Liver (tissue), 9 donors: Measurements from ENCODE around the gene ABAT. TPM values are rescaled to one million over a fixed set of nuclear protein-coding genes. Genes with fewer than 3 reads are reported as not detected.
"Not testable (repeated sequence)": the region's sequence is repeated elsewhere in the genome, so short reads cannot be mapped to it uniquely, and the experiment has no call there.

Experiments used
- DNase-seq: peaks from one replicate; pipeline ENCODE4 v3.0.0-alpha.2; 2017; ENCODE audit warnings: low spot score
- H3K27ac ChIP-seq, 2 donors: one replicate each; pipeline ENCODE4 v1.7.0; 2013; ENCODE audit warnings: inconsistent platforms in 2 of 2, low read length in 2 of 2, control low read depth in 1 of 2, low read depth in 1 of 2, mild to moderate bottlenecking in 1 of 2
- H3K27me3 ChIP-seq, 4 donors: one replicate each; pipeline versions ENCODE4 v1.6.1 to v1.7.0; 2013; ENCODE audit warnings: low read length in 3 of 4, inconsistent platforms in 1 of 4, mild to moderate bottlenecking in 1 of 4, moderate library complexity in 1 of 4; ENCODE audit not compliant: control insufficient read depth in 4 of 4, insufficient read depth in 4 of 4
- H3K36me3 ChIP-seq, 4 donors: one replicate each; pipeline versions ENCODE4 v1.6.1 to v1.7.0; 2013; ENCODE audit warnings: low read length in 3 of 4, mild to moderate bottlenecking in 3 of 4, low read depth in 1 of 4, moderate library complexity in 1 of 4; ENCODE audit not compliant: control insufficient read depth in 4 of 4, insufficient read depth in 3 of 4
- H3K4me1 ChIP-seq, 4 donors: one replicate each; pipeline versions ENCODE4 v1.6.1 to v1.7.0; 2013; ENCODE audit warnings: low read length in 3 of 4, mild to moderate bottlenecking in 3 of 4, moderate library complexity in 1 of 4; ENCODE audit not compliant: control insufficient read depth in 4 of 4, insufficient read depth in 4 of 4
- H3K4me3 ChIP-seq, 3 donors: one replicate each; pipeline versions ENCODE4 v1.6.1 to v1.7.0; 2013; ENCODE audit warnings: low read length in 3 of 3, control low read depth in 1 of 3, low read depth in 1 of 3, mild to moderate bottlenecking in 1 of 3
- H3K9ac ChIP-seq, 2 donors: one replicate each; pipeline ENCODE4 v1.7.0; 2013; ENCODE audit warnings: low read length in 2 of 2, mild to moderate bottlenecking in 2 of 2, moderate library complexity in 2 of 2, control low read depth in 1 of 2, low read depth in 1 of 2
- H3K9me3 ChIP-seq, 4 donors: one replicate each; pipeline versions ENCODE4 v1.6.1 to v1.7.0; 2013; ENCODE audit warnings: low read length in 3 of 4; ENCODE audit not compliant: control insufficient read depth in 4 of 4
- FOXA1 ChIP-seq: IDR thresholded peaks from 2 replicates; pipeline ENCODE4 v1.6.1; 2016; ENCODE audit warnings: antibody characterized with exemption
- HNF4A ChIP-seq, 2 donors: conservative IDR thresholded peaks; 2 replicates each; pipeline ENCODE4 v1.6.1; 2016; ENCODE audit warnings: antibody characterized with exemption in 2 of 2, mild to moderate bottlenecking in 2 of 2
- JUND ChIP-seq, 2 donors: IDR thresholded peaks; 2 replicates each; pipeline ENCODE4 v1.6.1; 2016; ENCODE audit warnings: antibody characterized with exemption in 2 of 2
- RAD21 ChIP-seq, 2 donors: IDR thresholded peaks; 2 replicates each; pipeline ENCODE4 v1.6.1; 2016; ENCODE audit warnings: antibody characterized with exemption in 2 of 2, mild to moderate bottlenecking in 2 of 2
- RXRA ChIP-seq, 2 donors: IDR thresholded peaks; 2 replicates each; pipeline ENCODE4 v1.6.1; 2017 to 2018; ENCODE audit warnings: antibody characterized with exemption in 2 of 2, mild to moderate bottlenecking in 1 of 2
- SP1 ChIP-seq: IDR thresholded peaks from 2 replicates; pipeline ENCODE4 v1.6.1; 2018; ENCODE audit warnings: antibody characterized with exemption, mild to moderate bottlenecking
- TAF1 ChIP-seq: conservative IDR thresholded peaks from 2 replicates; pipeline ENCODE4 v1.6.1; 2016; ENCODE audit warnings: antibody characterized with exemption, mild to moderate bottlenecking
- YY1 ChIP-seq: IDR thresholded peaks from 2 replicates; pipeline ENCODE4 v1.6.1; 2016; ENCODE audit warnings: antibody characterized with exemption, mild to moderate bottlenecking
- ZBTB33 ChIP-seq: IDR thresholded peaks from 2 replicates; pipeline ENCODE4 v1.6.1; 2016; ENCODE audit warnings: antibody characterized with exemption
- WGBS: extraction: QIAGEN DNeasy Blood & Tissue Kit; methylation state at CpG from one replicate; pipeline ENCODE4 v1.1.7; 2013; 5-methylcytosine and 5-hydroxymethylcytosine counted together
- polyA plus RNA-seq, 2 donors: library from polyadenylated mRNA; stranded (reverse) in 1 of 2; unstranded in 1 of 2; fragments of 200-250 nt in 1 of 2; fragments of >200 nt in 1 of 2; fragmentation: Nextera tagmentation in 1 of 2; extraction: Ambion mirVana in 1 of 2; gene quantifications; one replicate each; pipeline versions ENCODE4 v1.2.1 to v1.2.3, GENCODE V29; 2013 to 2015
- total RNA-seq, 2 donors: library from RNA; depleted of rRNA; stranded (reverse); fragments of >200 nt; gene quantifications; one replicate each; pipeline ENCODE4 v1.2.3, GENCODE V29; 2014
- TF ChIP-seq, protein P1 (sequence below): IDR thresholded peaks from 2 replicates; pipeline ENCODE4 v1.6.1; 2016; ENCODE audit warnings: antibody characterized with exemption
- TF ChIP-seq, protein P2 (sequence below): IDR thresholded peaks from 2 replicates; pipeline ENCODE4 v1.6.1; 2016; ENCODE audit warnings: antibody characterized with exemption, mild to moderate bottlenecking
- donor health status: healthy.
- donor health status: healthy.
- donor health status: healthy.
- donor health status: healthy.
- donor health status: healthy.

ABAT gene
- total and polyA plus RNA-seq, 4 donors = 52.4 to 205 (median 141) TPM

DNA sequence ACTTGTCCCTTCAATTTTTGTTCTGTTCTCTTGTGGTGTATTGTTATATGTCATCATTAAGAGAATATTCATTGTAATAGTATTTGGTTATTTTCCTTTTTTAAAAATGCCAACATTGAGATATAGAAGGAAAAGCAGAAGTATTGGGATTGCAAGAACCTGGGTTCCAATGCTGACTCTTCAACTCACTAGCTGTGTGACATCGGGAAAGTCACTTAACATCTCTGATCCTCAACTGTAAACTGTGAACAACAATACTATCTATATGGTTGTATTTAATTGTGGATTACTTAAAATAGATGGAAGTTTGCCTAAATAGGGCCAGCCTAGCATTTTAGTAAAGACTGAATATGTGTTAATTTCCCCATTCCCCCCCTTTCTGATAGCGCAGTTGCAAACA is 67.2 kb downstream of the ABAT start:
- Histone ChIP-seq H3K4me3 (no peak overlapping the region), H3K9ac (peak overlapping the region in 1 of 2 donors; percentile 92), H3K9me3 (no peaks in the 10 kb centered on the region), H3K36me3 (peaks cover 0 to 10% (median 1%) of the 10 kb centered on the region in 4 donors), H3K4me1 (peaks cover 2 to 35% (median 19%) of the 10 kb centered on the region in 4 donors), H3K27me3 (no peaks in the 10 kb centered on the region), H3K27ac (peak overlapping the region; percentile 84 to 98)
- TF ChIP-seq TAF1 = peak; percentile 3
- TF ChIP-seq, protein P1, sequence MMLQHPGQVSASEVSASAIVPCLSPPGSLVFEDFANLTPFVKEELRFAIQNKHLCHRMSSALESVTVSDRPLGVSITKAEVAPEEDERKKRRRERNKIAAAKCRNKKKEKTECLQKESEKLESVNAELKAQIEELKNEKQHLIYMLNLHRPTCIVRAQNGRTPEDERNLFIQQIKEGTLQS = no peak
- WGBS = 76% methylated on average over 2 of the region's 2 CpGs
- DNase-seq = no peak

- Histone ChIP-seq H3K9ac (peak overlapping the region in 1 of 2 donors; percentile 63), H3K36me3 (peaks cover 0 to 12% (median 3%) of the 10 kb centered on the region in 4 donors), H3K9me3 (no peaks in the 10 kb centered on the region), H3K4me3 (no peak overlapping the region), H3K4me1 (peaks cover 2 to 35% (median 19%) of the 10 kb centered on the region in 4 donors), H3K27me3 (no peaks in the 10 kb centered on the region), H3K27ac (peak overlapping the region; percentile 84 to 98)
- DNase-seq = no peak
- peak; percentile 28 for TF ChIP-seq YY1
- TF ChIP-seq RAD21 (IDR thresholded peaks at IDR 0.05) = peak; percentile 11 to 25
- TF ChIP-seq FOXA1 = no peak
- TF ChIP-seq SP1 = peak; percentile 17
- TF ChIP-seq RXRA (IDR thresholded peaks at IDR 0.05) = peak in 1 of 2 donors; percentile 55
- no peak for TF ChIP-seq ZBTB33
- TF ChIP-seq, protein P2, sequence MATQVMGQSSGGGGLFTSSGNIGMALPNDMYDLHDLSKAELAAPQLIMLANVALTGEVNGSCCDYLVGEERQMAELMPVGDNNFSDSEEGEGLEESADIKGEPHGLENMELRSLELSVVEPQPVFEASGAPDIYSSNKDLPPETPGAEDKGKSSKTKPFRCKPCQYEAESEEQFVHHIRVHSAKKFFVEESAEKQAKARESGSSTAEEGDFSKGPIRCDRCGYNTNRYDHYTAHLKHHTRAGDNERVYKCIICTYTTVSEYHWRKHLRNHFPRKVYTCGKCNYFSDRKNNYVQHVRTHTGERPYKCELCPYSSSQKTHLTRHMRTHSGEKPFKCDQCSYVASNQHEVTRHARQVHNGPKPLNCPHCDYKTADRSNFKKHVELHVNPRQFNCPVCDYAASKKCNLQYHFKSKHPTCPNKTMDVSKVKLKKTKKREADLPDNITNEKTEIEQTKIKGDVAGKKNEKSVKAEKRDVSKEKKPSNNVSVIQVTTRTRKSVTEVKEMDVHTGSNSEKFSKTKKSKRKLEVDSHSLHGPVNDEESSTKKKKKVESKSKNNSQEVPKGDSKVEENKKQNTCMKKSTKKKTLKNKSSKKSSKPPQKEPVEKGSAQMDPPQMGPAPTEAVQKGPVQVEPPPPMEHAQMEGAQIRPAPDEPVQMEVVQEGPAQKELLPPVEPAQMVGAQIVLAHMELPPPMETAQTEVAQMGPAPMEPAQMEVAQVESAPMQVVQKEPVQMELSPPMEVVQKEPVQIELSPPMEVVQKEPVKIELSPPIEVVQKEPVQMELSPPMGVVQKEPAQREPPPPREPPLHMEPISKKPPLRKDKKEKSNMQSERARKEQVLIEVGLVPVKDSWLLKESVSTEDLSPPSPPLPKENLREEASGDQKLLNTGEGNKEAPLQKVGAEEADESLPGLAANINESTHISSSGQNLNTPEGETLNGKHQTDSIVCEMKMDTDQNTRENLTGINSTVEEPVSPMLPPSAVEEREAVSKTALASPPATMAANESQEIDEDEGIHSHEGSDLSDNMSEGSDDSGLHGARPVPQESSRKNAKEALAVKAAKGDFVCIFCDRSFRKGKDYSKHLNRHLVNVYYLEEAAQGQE = peak; percentile 59
- peak in 1 of 2 donors; percentile 22 for TF ChIP-seq JUND (IDR thresholded peaks at IDR 0.05)
- peak; percentile 17 for TF ChIP-seq TAF1
- TF ChIP-seq HNF4A (conservative IDR thresholded peaks at IDR 0.05) = peak in 1 of 2 donors; percentile 57
- WGBS = 33% methylated on average over 8 of the region's 8 CpGs
Observed at GRCh38 chr16:8742068-8742467, 67.7 kb downstream of the ABAT start.

DNA sequence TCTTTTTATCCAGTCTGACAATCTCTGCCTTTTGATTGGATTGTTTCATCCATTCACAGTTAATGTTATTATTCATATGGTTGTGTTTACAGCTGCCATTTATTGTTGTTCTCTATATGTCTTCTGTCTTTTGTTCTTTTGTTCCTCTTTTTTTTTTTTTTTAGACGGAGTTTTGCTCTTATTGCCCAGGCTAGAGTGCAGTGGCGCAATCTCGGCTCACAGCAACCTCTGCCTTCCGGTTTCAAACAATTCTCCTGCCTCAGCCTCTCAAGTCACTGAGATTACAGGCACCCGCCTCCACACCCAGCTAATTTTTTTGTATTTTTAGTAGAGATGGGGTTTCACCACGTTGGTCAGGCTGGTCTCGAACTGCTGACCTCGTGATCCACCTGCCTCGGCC is 74.5 kb downstream of the ABAT start:
- DNase-seq, H3K9me3 ChIP-seq, H3K27me3 ChIP-seq, H3K27ac ChIP-seq, H3K9ac ChIP-seq, H3K4me1 ChIP-seq, H3K4me3 ChIP-seq: not testable (repeated sequence)
- H3K36me3 ChIP-seq = peaks cover 5 to 33% (median 23%) of the 10 kb centered on the region in 4 donors
- 91% methylated on average over 9 of the region's 9 CpGs for WGBS
